ENCODE results near the gene KRT222. TPM values are rescaled to one million over a fixed set of nuclear protein-coding genes. Genes with fewer than 3 reads are reported as not detected.

Gene KRT222
- total and polyA plus RNA-seq, 2 of the 13 experiments (the other 11 are each of a cell fraction or from before 2014, with no cell fraction given) = not detected

DNA sequence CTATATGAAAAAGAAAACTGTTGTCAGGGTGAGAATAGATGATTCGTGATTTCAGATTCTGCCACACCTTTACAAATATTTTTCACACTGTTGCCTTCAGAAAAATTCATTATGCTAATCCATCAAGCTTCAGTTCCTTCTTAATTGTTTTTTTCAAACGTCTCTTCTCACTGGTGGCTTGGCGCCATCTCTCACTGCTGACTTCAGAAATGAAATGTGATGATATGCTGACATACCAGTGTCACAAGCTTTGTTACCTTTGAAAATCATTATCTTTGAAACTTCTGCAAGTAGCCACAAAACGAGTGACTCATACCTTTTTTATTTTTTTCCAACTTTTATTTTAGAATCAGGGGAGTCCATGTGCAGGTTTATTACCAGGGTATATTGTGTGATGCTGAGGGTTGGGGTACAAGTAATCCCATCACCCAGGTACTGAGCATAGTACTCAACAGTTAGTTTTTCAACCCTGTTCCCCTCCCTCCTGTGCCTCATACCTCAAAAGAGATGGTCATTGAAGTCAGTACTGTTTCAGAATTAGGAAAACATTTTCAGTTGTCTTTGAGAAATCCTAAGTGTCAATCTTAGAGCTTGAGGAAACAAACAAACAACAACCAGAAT lies 14.0 kb upstream of the KRT222 start (continued):
- TF ChIP-seq, protein P1, sequence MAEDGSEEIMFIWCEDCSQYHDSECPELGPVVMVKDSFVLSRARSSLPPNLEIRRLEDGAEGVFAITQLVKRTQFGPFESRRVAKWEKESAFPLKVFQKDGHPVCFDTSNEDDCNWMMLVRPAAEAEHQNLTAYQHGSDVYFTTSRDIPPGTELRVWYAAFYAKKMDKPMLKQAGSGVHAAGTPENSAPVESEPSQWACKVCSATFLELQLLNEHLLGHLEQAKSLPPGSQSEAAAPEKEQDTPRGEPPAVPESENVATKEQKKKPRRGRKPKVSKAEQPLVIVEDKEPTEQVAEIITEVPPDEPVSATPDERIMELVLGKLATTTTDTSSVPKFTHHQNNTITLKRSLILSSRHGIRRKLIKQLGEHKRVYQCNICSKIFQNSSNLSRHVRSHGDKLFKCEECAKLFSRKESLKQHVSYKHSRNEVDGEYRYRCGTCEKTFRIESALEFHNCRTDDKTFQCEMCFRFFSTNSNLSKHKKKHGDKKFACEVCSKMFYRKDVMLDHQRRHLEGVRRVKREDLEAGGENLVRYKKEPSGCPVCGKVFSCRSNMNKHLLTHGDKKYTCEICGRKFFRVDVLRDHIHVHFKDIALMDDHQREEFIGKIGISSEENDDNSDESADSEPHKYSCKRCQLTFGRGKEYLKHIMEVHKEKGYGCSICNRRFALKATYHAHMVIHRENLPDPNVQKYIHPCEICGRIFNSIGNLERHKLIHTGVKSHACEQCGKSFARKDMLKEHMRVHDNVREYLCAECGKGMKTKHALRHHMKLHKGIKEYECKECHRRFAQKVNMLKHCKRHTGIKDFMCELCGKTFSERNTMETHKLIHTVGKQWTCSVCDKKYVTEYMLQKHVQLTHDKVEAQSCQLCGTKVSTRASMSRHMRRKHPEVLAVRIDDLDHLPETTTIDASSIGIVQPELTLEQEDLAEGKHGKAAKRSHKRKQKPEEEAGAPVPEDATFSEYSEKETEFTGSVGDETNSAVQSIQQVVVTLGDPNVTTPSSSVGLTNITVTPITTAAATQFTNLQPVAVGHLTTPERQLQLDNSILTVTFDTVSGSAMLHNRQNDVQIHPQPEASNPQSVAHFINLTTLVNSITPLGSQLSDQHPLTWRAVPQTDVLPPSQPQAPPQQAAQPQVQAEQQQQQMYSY (CRISPR knock-in tag; IDR thresholded peaks at IDR 0.05) = no peak
- TF ChIP-seq, protein P2, sequence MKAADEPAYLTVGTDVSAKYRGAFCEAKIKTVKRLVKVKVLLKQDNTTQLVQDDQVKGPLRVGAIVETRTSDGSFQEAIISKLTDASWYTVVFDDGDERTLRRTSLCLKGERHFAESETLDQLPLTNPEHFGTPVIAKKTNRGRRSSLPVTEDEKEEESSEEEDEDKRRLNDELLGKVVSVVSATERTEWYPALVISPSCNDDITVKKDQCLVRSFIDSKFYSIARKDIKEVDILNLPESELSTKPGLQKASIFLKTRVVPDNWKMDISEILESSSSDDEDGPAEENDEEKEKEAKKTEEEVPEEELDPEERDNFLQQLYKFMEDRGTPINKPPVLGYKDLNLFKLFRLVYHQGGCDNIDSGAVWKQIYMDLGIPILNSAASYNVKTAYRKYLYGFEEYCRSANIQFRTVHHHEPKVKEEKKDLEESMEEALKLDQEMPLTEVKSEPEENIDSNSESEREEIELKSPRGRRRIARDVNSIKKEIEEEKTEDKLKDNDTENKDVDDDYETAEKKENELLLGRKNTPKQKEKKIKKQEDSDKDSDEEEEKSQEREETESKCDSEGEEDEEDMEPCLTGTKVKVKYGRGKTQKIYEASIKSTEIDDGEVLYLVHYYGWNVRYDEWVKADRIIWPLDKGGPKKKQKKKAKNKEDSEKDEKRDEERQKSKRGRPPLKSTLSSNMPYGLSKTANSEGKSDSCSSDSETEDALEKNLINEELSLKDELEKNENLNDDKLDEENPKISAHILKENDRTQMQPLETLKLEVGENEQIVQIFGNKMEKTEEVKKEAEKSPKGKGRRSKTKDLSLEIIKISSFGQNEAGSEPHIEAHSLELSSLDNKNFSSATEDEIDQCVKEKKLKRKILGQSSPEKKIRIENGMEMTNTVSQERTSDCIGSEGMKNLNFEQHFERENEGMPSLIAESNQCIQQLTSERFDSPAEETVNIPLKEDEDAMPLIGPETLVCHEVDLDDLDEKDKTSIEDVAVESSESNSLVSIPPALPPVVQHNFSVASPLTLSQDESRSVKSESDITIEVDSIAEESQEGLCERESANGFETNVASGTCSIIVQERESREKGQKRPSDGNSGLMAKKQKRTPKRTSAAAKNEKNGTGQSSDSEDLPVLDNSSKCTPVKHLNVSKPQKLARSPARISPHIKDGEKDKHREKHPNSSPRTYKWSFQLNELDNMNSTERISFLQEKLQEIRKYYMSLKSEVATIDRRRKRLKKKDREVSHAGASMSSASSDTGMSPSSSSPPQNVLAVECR (CRISPR knock-in tag; IDR thresholded peaks at IDR 0.05; ENCODE audit: borderline replicate concordance) = no peak

DNA sequence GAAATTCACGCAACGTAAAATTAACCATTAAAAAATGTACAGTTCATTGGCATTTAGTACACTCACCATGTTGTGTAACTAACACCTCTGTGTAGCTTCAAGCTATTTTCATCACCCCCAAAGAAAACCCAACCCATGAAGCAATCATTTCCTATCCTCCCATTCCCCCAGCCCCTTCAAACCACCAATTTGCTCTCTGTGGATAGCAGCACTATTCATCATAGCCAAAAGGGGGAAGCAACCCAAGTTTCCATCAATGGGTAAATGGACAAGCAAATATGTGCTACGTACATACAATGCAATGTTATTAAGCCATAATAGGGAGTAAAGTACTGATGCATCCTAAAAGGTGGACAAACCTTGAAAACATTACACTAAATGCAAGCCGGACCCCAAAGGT lies 10.9 kb upstream of the KRT222 start:
- POLR2A ChIA-PET = no interaction called here
- intact Hi-C loops (cut with micrococcal nuclease; ENCODE audit: unreplicated experiment) (no loop called here), in situ Hi-C loops (cut with HindIII; ENCODE audit: extremely low pct_ligation_motif_present, low pct_unique_long_range_greater_than_20kb) (no loop called here)
- Histone ChIP-seq H4K20me1 (ENCODE audit: insufficient read depth, low read length) (no peaks in the 10 kb centered on the region), H3K79me2 (ENCODE audit: insufficient read depth, low read length) (no peaks in the 10 kb centered on the region), H3K9me3 (ENCODE audit: low read length) (no peaks in the 10 kb centered on the region), H3K27ac (ENCODE audit: extremely low read length, insufficient read depth, low read length) (no peak overlapping the region), H3K27me3 (ENCODE audit: control insufficient read depth in 1 of 2, insufficient read depth in 2 of 2, low read length in 2 of 2) (peaks cover 0 to 20% of the 10 kb centered on the region in 2 experiments; a peak in 2 of 5 replicates), H3K4me1 (ENCODE audit: insufficient read depth, low read length) (no peaks in the 10 kb centered on the region), H3K36me3 (replicated peaks in 1 of 2; ENCODE audit: control insufficient read depth in 1 of 2, insufficient read depth in 2 of 2, low read length in 2 of 2) (no peaks in the 10 kb centered on the region), H3K4me2 (ENCODE audit: low read depth, low read length) (no peak overlapping the region), H3K9ac (ENCODE audit: insufficient read depth, low read depth, low read length) (no peak overlapping the region), H2AFZ (ENCODE audit: low read length) (no peak overlapping the region), H3K4me3 (replicated peaks in 1 of 3; ENCODE audit: insufficient read depth in 1 of 3, low read depth in 2 of 3, low read length in 3 of 3) (no peak overlapping the region)
- CTCF ChIA-PET (ENCODE audit: low intra/inter-chr PET ratio, low total read pairs) = no interaction called here
- WGBS (ENCODE audit: low lambda C conversion rate) = 82% methylated on average over 4 of the region's 4 CpGs
- BruUV-seq (replicated peaks) = no TSS peak
- no peak for DNase-seq (ENCODE audit: low spot score)
- TF ChIP-seq, protein P3, sequence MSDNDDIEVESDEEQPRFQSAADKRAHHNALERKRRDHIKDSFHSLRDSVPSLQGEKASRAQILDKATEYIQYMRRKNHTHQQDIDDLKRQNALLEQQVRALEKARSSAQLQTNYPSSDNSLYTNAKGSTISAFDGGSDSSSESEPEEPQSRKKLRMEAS (IDR thresholded peaks at IDR 0.05) = no peak
- TF ChIP-seq ZNF337 (CRISPR knock-in tag; IDR thresholded peaks at IDR 0.05; ENCODE audit: borderline replicate concordance, low read depth) (no peak), ZNF761 (CRISPR knock-in tag; conservative IDR thresholded peaks at IDR 0.05) (no peak), ZNF772 (CRISPR knock-in tag; IDR thresholded peaks at IDR 0.05) (no peak), SMAD9 (CRISPR knock-in tag; IDR thresholded peaks at IDR 0.05) (no peak), ZBTB7A (CRISPR knock-in tag; IDR thresholded peaks at IDR 0.05) (no peak), HCFC1 (IDR thresholded peaks at IDR 0.05; ENCODE audit: low read depth, low read length) (no peak)
- TF ChIP-seq, protein P4, sequence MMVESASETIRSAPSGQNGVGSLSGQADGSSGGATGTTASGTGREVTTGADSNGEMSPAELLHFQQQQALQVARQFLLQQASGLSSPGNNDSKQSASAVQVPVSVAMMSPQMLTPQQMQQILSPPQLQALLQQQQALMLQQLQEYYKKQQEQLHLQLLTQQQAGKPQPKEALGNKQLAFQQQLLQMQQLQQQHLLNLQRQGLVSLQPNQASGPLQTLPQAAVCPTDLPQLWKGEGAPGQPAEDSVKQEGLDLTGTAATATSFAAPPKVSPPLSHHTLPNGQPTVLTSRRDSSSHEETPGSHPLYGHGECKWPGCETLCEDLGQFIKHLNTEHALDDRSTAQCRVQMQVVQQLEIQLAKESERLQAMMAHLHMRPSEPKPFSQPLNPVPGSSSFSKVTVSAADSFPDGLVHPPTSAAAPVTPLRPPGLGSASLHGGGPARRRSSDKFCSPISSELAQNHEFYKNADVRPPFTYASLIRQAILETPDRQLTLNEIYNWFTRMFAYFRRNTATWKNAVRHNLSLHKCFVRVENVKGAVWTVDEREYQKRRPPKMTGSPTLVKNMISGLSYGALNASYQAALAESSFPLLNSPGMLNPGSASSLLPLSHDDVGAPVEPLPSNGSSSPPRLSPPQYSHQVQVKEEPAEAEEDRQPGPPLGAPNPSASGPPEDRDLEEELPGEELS (CRISPR knock-in tag; IDR thresholded peaks at IDR 0.05) = no peak
- TF ChIP-seq, protein P5, sequence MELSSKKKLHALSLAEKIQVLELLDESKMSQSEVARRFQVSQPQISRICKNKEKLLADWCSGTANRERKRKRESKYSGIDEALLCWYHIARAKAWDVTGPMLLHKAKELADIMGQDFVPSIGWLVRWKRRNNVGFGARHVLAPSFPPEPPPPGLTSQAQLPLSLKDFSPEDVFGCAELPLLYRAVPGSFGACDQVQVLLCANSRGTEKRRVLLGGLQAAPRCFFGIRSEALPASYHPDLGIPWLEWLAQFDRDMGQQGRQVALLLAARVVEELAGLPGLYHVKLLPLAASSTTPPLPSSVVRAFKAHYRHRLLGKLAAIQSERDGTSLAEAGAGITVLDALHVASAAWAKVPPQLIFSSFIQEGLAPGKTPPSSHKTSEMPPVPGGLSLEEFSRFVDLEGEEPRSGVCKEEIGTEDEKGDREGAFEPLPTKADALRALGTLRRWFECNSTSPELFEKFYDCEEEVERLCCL (CRISPR knock-in tag; IDR thresholded peaks at IDR 0.05; ENCODE audit: borderline replicate concordance) = no peak
- no peak for ATAC-seq
- no peak for FAIRE-seq

All from HepG2 (cell line).